Stromal cell of bone marrow (primary cell): ENCODE results near the gene MYCBPAP.
A peak's percentile ranks its signal among the peaks of the same experiment; 100 is the strongest.

Source experiments
- DNase-seq: peaks from one replicate; pipeline ENCODE4 v3.0.0-alpha.2; 2012; ENCODE audit warnings: low read depth

The MYCBPAP gene, protein sequence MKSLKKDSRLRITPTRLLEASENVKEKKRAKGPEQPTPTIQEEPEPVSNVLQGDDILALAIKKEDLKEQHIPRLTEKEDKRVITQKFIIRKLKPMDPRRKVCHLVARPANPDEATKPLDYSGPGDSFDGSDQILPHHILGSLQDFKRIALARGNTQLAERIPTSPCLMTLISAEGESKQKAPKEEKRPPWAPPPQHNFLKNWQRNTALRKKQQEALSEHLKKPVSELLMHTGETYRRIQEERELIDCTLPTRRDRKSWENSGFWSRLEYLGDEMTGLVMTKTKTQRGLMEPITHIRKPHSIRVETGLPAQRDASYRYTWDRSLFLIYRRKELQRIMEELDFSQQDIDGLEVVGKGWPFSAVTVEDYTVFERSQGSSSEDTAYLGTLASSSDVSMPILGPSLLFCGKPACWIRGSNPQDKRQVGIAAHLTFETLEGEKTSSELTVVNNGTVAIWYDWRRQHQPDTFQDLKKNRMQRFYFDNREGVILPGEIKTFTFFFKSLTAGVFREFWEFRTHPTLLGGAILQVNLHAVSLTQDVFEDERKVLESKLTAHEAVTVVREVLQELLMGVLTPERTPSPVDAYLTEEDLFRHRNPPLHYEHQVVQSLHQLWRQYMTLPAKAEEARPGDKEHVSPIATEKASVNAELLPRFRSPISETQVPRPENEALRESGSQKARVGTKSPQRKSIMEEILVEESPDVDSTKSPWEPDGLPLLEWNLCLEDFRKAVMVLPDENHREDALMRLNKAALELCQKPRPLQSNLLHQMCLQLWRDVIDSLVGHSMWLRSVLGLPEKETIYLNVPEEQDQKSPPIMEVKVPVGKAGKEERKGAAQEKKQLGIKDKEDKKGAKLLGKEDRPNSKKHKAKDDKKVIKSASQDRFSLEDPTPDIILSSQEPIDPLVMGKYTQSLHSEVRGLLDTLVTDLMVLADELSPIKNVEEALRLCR

DNA sequence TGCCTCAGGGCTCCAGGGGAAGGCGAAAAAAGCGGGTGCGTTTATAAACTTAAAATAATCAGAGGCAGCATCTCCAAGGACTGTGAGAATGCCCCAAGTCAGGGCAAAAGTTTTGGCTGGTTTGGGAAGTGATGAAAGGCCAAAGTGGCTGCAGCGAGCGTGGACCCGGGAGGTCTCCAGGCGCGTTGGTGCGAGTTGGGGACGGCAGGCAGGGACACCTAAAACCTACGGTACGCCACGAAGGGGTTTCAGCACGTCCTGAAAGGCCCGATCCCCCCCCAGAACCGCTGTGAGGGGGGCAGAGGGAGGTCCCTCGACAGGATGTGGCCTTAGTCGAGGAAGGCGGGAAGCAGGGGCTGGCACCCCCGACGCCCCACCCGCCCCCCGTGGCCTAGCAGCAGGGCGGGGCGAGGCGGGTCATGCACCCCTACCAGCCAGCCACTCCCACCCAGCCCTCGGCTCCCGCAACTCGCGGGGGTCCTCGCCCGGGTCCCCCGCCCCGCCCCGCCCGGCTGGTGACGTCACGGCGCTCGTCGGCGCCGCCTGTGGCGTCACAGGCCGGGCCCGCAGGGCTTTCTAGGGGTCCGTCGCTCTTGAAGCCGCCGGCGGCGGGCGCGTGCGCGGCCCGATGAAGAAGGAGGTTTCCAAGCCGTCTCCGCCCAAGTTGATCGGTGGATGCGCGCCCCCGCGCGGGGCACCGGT lies at the start of gene MYCBPAP:
TSS of gene MYCBPAP (plus strand) at position 569 of the 702 bp plus-strand sequence. CDS start 236 bp downstream, outside the sequence.
- peak; percentile 74 for DNase-seq

DNA sequence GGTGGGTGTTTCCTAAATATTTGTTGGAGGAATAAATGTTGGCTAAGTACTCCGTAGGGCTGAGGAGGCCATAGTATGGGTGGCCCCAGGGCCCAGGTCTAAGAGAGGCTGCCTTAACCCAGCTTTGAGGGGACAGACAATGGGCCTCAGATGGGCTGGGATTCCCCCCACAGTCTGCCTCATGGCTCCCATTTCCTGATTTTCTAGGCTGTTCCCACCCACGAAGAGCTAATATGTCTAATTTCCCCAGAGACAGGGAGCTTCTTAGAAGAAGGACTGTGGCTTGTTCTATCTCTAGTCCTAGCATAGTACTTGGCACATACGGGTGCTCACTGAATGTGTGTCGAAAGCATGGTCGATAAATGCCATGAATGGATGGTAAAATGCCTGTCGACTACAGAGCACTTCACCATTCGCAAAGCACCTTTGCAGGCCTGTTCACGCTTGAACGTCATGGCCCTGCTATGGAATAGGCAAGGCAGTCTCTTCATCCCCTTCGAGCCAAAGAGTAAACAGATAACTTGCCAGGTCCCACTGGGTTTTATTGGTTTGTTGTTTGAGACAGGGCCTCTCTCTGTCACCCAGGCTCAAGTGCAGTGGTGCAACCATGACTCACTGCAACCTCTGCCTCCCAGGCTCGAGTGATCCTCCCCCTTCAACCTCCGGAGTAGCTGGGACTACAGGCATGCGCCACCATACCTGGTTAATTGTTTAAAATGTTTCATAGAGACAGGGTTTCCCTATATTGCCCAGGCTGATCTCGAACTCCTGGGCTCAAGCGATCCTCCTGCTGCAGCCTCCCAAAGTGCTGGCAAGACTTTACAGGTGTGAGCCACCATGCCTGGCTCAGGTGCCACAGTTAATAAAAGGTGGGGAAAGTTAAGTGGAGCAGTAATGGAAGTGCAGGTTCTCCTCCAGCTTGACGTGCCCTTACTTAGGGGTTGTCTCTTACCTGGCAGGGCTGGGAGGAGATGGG lies 49.2 kb upstream of the MYCBPAP start:
- DNase-seq = no peak

DNA sequence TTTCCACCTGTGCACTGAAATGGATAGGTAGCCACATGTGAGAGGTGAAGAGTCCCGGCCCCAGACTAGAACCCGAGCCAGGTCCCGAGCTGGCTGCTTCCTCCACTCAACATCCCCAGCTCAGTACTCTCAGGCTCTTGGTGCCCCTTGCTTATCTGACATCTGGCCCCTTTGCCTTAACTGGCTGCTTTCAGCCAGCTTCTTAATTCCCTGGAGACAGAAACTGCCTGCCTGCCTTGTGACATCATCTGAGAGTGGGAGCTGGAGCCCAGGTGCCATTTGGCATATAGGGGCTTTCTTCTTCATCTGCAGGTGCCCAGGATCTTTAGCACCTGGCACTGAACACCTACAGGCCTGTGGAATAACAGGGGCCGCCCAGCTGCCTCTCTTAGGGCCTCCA lies 48.5 kb upstream of the MYCBPAP start:
- DNase-seq = no peak

DNA sequence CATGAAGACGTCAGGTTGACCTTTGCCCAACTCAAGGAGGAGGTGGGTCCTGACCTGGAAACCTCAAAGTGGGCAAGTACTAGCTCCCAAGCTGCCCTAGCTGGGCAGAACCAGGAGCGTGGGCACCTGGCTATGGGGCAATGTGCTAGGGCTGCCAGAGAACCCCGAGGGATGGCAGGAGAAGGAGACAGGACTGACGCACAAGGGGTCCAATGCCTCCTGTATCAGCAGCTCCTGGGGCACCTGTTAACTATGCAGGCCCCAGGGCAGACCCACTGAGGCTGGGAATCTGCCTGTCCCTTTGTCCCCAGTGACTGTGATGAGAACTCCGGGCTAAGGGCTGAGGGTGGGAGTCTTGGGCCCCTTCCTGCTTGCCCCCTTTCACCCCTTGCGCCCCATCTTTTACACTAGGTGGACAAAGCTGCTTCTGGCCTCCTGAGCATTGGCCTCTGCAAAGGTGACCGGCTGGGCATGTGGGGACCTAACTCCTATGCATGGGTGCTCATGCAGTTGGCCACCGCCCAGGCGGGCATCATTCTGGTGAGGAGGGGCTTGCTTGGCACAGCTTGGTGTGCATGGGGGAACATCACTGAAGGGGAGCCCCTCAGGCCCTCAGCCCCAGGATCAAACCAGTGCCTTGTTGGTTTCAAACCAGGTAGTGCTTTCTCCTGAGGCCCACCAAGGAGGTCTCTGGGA lies 47.3 kb upstream of the MYCBPAP start:
- DNase-seq = no peak

DNA sequence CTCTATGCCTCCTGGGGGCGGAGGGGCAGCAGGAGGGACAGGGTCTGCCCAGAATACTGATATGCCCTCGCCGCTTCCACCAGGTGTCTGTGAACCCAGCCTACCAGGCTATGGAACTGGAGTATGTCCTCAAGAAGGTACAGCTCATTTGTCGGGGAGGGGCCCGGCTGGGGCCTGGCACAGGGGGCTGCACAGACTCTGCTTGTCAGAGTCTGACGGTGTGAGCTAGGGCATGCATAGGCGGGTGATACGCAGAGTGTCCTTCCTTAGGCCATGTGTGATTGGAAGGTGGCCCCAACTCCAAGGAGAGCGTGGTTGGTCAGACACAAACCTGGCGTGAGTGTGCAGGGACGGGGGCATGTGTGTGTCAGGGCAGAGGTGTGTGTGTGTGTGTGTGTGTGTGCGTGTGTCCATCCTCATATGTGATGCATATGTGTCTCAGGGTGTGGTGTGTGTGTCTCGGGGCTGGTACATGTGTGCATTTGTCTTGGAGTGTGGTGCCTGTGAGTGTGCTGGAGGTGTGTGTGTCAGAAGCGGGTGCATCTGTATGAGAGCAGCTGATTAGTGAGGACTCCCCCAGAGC lies 46.6 kb upstream of the MYCBPAP start:
- no peak for DNase-seq

DNA sequence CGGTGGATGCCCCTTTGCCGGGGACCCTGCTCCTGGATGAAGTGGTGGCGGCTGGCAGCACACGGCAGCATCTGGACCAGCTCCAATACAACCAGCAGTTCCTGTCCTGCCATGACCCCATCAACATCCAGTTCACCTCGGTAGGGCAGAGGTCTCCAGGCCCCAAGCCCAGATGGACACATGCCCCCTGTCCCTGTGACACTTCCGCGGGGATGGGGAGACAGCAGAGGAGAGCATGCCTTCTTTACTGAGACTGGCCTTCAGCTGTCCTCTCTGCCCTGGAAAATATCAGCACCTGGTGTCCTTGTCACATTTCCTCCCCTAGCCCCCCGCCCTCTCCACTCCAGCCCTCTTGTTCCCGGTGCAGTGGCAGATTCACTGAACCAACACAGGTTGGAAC lies 45.8 kb upstream of the MYCBPAP start:
- no peak for DNase-seq

DNA sequence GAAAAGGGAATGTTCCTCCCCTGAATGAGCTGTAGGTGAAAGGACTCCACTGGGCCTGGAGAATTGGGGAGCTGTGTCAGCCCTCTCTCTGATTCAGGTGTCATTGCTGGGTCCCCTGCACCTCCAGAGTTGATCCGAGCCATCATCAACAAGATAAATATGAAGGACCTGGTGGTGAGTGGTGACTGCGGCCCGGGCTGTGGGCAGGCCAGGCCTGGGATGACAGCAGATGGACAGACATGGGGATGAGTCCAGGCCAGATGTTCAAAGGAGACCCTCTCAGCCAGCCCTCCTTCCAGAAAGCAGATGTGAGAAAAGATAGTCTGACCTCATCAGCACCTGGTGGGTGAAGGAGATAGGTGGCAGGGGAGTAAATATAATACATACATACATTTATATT lies 44.1 kb upstream of the MYCBPAP start:
- no peak for DNase-seq

DNA sequence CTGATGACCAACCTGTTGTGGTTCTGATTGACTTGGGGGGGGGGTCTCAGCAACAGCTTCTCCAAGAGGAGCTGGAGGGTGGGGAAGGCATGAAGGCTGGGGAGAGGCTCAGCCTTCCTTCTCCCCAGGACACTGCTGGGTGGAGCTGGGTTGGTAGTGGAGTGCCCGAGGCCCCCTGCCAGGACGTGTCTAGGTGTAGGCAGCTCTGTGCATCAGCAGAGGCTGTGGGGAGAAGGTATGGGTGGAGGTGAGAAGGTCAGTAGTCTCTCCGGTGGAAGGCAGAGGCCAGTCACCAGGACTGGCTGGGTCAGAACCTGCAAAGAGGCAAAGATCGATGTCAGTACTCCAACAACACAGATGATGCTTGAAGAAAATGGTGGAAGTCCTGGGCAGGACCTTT lies 43.5 kb upstream of the MYCBPAP start:
- no peak for DNase-seq

DNA sequence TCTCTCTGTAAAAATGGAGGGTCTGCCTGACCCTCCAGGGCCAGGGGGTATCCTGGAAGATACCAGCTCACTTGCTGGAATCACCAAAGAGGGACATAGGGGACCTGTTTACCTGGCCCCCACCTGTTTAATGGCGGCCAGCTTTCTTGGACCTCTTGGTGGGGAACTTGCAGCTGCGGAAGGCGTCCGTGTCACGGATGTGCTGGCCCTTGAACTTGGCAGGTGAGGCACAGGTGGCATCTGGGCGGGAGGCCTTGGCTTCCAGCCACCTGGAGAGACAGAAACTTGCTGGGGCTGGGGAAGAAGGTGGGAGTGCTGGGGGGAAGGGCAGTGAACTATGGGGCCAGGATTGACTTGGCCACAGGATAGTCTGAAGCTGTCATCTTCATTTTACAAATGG lies 43.1 kb upstream of the MYCBPAP start:
- DNase-seq = no peak

DNA sequence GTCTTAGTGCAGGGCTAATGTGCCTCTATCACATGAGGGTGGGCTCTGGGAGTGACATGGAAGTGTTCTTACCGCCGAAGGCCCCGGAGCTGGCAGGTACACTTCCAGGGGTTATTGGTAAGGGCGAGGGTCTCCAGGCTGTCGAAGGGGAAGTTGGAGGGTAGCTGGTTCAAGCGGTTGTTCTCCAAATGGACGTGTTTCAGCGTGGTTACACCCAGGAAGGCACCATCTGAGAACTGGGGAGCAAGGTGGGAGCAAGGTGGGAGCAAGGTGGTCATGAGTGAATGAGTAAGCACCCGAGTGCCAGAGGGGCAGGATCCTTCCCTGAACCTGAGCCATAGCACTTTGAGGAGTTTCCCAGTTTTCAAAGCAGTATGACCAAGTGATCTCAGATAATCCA lies 42.6 kb upstream of the MYCBPAP start:
- no peak for DNase-seq

DNA sequence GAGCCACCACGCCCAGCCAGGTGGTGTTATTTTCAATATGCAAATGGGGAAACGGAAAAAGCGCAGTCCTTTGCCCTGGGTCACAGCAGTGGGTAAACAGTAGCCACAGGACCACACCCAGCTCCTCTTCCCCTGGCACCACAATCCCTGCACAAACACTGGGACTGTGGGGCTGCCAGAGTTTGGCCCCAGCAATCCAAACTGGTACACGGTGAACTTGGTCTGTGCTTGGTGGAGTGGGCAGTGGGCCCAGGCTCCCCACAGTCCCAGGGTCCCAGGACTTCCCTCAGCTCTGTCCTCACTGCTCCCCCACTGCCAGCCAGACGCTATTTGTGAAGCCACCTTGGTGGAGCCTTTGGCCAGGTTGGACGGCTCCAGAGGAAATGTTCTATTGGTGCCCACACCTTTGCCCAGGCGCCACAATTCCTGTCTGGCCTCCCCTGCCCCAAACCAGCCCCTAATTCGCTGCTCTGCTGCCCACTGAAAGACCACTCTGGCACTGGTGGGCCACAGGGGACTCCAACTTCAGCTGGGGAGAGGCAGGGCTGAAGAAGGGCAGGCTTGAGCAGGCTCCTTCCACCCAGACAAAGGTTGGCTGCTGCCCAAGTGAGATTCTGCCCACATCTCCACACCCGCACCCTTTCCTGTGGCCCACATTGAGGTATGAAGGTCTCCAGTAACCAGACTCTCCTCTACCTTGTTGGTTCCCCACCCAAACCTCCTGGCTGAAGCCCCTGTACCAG lies 41.7 kb upstream of the MYCBPAP start:
- DNase-seq = no peak

DNA sequence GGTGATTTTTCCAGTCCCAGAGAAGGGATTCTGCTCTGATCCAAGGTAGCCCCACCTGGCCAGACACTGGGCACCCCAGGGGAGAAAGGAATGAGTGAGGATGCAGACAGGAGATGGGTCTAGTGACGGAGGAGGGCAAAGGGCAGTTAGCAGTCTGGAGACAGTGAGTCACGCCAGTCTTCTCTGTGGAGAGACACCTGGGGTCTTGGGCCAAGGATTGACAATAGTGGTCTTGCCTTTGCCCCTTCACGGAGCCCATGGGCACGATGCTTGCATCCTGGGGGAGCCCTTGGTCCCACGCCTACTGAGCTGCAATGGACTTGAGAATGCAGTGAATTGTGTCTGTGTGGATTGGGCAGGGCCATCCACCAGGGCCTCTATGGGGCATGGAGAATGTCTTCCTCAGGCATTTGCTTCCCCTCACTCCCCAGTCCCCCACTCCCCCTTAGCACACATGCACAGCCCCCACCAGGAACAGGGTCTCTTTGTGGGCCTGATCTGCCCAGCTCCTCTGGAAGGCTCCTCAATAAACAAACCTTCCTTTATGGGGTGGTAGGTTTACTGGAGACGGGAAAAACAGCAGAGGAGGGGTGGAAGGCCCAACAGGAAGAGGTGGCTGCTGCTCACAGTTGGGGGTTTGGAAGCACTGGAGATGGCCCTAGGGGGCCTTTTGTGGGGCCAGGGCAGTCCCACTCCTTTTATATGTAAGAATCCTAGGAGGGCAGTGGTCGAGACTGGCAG lies 41.0 kb upstream of the MYCBPAP start:
- DNase-seq = no peak

DNA sequence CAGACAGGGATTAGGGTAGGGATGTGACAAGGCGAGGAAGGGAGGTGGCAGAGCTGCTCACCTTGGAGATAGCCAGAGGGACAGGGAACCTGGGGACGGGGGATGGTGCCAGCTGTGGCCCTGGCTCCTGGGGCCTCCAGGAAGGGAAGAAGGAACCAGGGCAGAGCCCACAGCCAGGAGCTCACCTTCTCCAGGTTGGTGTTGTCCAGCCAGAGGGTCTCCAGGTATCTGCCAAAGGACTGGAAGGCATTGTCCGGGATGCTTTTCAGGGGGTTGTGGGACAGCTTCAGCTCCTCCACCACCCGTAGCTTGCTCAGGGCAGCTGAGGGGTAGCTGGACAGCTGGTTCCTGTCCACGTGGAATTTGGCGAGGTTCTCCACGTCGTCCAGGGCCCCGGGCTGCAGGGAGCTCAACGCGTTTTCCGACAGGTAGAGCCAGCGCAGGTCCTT lies 40.4 kb upstream of the MYCBPAP start:
- DNase-seq = no peak

DNA sequence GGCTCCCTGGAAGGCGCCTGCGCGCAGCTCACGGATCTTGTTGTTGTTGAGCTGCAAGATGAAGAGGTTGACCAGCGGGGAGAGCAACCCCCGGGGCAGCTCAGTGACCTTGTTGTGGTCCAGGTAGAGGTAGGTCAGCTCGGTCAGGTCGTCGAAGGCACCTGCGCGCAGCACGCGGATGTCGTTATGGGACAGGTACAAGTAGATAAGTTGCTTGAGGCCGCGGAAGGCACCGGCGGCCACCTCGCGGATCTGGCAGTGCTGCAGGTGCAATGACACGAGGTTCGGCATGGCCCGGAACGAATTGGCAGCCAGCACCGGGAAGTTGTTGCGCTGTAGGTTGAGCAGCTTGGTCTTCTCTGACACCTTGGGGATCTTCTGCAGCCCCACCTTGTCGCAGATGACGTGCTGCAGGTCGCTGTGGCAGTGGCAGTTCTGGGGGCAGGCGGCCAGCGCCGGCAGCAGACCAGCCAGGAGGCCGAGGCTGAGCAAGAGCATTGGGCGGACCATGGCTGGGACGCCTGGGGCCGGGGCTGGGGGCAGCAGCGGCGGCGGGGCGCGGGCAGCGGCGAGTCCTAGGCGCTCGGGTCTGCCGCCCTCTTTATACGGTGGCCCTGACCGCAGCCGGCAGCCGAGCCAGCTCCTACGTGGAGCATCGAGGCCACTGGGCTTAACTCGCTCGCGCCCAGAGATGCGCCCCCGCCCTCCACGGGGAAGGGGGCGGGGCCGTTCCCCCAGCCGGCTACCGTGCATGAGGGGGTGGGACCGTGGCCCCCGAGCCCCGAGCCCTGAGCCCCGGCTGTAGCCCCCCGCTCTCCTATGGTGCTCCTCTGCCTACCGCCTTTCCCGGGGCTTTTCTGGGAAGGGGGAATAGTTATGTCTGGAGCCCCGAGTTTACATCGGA lies 39.7 kb upstream of the MYCBPAP start, which contains the start of gene CHAD:
TSS of gene CHAD (minus strand) at position 577 of the 904 bp plus-strand sequence. CDS start at position 510, 67 bp downstream.
- no peak for DNase-seq

DNA sequence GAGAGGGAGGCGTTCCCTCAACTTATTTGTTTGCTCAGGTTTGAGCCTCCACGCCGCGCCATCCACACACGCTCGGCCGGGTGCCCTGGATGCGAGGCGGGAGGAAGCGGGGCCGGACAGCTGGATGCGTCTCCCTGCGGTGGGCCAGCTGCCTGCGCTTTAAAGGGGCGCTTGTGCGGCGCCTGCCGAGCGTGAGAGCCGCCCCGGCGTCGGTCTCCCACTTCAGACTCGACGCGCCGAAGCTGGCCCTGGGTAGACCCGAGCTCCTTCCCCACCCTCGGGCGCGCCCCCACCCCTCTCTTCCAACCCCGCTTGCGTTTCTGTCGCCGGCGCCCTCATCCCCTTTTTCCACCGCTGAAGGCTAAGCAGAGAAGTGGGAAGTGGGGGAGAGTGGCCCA lies 39.0 kb upstream of the MYCBPAP start:
- no peak for DNase-seq

DNA sequence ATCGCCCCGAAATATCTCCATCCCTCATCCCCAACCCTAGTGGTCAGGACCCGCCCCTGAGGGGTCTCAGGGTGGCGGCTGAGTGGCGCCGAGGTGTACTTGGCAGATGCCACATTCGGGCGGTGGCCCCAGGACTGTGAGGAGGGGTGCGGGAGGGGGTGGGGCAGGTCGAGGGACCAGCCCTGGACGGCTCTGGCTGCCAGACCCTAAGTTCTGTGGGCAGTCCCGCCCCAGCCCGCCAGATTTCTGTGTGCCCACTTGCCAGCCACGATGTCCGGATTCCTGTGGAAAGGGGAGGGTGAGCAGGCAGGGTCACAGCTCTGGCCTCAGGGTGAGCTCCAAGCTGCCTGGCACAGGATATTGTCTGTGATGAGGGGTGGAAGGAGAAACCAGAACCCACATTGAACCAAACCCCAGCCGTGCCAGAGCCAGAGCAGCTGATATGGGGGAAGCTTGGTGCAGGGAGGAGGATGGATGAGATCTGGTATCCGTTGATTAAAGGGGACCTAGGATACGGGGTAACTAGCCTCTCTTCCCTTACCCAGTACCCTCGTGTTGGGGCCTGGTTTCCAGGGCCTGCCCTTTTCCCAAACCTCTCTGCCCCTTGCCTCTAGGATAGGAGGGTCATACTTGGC lies 38.5 kb upstream of the MYCBPAP start:
- no peak for DNase-seq

DNA sequence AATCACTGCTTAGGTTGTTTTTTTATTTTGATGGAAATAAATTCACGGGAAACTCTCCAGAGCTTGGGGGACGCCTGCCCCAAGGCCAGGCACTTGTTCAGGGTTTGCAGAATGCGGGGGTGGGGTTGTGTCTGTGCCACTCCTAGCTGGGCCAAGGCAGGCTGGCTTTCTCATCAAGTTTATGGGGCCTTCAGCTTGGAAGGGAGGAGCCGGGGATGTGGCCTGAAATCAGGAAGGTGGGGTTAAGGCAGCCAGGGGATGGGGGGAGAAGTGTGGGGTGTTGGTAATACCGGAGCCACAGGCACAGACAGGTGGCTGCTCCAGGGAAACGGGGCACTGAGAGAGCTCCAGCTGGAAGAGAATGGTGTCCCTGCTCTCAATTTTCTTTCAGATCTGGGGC lies 37.8 kb upstream of the MYCBPAP start:
- DNase-seq = no peak
